ENCODE results near the gene NPPC.

Gene NPPC

GRCh38 chr2:231935207-231935524 is 9.0 kb upstream of the NPPC start:
- DNase-seq (ENCODE audit: low read depth): no peak

DNA sequence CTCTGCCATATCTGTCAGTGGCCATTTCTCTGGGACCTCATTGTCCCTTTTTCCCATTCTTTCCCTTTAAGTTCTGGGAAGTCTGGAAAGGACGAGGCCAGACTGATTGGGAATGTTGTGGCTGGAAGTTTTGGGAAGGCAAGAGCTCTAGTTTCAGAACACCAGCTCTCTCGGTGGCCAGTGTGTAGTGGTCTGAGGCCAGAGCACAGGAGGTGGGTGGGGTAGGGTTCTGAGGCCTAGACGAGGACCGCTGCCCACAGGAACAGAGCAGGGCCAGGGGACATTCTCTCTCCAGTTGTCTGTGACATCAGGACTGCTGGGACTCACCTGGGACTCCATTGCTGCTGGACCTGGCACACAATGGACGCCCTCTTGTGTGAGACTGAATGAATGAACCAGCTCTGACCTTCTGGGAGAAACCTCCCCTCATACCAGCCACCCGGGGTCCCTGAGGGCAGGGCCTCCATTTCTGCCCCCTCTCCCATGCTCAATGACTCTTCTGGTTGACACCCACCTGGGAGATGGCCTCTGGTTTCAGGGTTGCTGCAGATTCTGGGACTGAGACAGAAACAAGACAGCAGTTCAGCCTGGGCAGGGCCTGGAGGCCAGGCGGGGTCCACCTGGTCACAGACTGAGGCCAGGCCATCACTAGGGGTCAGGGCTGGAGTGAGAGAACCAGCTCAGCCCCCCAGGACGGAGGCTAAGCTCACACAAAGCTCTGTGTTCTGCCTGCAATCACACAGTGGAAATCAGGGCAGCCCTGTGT is 8.4 kb upstream of the NPPC start:
- no peak for DNase-seq (ENCODE audit: low read depth)

GRCh38 chr2:231933916-231934401 is 7.8 kb upstream of the NPPC start:
- DNase-seq (ENCODE audit: low read depth): peak; percentile 9

DNA sequence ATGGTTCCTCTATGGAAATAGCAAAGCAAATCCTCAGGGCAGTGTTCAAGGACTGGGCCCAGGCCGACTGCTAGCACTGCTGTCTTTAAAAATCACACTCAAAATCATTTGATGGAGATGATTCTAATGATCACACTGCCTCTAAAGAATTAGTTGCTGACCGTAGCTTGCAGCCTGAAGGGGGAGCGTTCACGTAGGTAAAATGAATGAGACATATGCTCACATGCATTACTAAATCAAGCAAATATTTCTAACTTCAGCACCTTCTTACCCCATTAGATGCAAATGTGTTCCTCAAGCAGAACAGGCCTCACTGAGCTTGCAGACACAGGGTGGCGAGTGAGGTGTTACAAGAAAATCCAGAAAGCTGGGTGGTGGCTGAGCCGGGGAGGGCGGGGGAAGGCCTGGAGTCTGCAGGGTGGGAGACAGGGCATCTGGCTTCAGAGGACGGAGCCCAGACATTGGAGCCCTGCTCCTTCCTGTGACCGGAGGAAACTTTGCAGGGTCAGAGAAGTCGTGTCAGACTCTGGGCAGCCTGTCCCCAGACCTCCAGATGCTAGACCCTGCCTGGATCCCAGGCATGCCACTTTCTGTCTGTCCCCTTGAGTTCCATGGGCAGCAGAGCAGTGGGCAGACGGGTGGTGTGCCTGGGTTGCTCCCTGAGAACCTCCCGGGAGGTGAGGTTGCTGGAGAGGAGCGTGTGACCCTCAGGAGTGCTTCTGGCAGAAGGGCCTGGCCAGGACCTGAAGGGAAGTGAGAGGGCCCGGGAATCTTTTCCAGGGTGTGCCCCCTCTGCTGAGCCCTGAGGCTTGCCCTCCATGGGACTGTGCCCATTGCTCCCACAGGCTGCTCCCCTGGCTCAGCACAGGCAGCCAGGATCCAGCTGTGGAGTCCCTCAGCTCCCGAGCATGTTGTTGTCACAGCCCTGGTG is 7.1 kb upstream of the NPPC start:
- no peak for DNase-seq (ENCODE audit: low read depth)

GRCh38 chr2:231932711-231932970 is 6.4 kb upstream of the NPPC start:
- DNase-seq (ENCODE audit: low read depth): no peak

DNA sequence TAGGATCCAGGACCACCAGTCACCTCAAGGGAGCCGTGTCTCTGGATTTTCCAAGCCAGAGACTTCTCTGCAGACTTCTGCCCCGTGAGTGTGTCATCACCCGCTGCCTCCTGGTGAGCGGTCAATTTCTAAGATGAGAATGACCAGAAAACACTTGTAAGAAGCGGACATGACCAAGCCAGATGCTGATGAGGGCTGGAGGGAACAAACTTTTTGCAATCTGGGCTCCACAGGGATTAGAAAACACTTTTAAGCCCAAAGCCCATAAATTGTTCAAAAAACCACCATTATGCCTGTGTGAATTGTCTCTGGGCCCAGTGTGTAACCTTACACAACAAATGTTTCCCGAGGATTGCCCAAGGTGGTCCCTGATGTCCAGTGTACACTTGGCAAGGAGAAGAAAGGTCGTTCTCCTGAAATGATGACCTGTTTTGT is 5.3 kb upstream of the NPPC start:
- no peak for DNase-seq (ENCODE audit: low read depth)

DNA sequence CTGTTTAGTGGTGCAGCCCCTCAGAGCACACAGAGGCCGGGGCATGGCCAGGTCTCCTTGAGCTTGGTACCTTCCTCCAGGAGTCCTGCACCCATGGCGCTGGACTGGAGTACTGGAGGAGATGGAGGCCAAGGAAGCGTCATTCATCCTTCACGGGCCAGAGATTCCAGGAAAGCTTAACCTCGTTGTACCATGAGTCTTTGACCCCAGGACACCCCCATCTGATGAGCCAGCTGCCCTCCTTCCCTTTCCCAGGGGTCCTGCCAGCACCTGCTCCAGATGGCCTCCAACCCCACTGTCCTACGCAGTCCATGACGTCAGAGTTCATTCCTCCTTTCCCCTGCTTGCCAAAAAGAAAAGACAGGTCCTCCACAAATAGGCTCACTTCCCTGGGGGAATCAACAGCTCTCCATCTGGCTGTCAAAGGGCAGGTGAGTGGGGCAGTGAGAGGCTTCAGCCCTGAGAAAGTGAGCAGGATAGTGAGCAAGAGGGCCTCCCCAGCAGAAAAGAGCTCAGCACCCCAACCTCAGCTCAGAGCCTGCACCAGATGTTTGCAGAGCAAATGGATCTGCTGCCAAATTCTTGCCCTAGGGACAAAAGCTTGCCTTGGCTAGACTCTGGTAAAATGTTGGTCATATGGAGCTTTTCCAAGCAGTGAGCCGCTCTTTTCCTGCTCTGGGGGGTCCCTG is 4.5 kb upstream of the NPPC start:
- no peak for DNase-seq (ENCODE audit: low read depth)

DNA sequence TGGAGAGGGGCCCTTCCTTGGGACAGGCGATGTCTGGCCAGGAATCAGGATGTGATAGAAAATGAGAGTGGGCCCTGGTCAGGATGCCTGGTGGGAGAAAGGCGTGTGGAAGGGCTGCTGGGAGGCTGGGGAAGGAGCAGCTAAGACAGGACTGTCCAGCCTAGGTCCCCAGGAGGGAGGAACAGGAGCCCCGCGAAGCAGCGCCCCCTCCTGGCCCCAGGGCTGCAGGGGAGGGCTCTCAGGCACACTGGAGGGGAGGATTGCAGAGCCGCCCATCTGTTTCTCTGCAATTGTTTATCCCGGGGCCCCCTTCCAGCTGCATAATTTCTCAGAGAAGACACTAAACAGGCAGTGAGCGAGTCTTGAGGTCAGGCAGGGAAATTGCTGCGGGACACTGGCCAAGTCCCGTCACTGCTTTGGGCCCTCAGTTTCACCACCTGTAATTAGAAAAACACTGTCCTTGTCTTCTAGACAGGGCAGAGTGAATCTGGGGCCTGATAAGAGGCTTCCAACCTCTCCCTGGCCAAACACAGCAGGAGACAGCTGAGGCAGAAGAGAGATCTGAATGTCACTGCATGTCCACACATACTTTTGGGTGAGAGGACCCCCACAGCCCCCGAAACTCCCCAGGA is 3.9 kb upstream of the NPPC start:
- no peak for DNase-seq (ENCODE audit: low read depth)

DNA sequence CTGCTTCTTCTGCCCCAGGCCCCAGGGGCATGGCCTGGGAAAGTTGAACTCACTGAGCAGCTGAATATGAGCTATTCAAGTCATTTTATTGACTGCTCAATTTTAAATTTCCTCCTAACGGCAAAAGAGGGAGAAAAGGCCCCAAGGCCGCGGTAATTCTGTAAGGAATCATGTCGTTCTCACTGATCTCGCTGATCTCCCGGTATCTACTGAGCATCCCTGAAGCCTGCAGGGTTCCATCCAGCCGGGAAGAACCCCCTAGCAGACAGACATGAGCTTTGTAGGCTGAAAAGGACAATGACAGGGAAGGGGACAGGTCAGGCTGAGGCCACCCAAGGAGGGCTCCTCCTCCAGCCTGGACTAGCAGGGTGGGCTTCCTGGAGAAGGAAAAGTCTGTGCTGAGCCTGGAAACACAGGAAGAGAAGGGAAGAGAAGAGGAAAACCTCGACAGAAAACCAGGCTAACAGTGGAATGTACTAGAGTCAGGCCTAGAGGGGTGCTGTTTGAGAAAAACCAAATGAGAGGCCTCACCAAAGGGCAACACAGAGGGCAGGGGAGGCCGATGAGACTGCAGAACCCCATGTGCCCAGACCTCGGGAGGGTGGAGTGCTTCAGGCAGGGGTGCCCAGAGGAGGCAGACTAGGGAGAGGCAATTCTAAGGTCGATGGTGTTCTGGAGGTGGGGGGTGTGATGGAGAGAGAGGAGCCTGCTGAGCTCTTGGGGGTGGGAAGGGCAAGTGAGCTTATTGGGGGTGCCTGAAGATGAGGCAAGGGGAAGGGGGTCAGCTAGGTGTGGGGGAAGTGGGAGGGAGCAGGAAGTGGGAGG is 2.9 kb upstream of the NPPC start:
- no peak for DNase-seq (ENCODE audit: low read depth)

DNA sequence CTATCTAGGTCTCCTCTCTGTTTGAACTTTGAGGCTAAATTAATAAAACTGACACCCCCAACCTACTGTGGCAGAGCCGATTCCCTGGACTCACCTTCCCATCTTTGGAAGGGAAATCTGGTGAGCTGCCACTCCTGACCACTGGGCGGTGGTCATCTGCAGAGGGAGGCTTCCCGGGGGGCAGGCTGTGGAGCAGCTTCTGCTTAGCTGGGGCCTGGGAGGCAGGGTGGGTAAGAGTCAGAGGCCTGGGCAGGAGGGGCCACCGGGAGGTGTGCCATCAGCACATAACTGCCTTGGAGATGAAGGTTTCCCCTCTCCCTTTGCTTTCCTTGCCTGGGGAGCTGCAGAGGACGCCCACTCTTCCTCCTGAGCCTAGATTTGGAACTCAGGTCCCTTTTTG is 2.3 kb upstream of the NPPC start:
- no peak for DNase-seq (ENCODE audit: low read depth)

GRCh38 chr2:231927566-231927890 is 1.3 kb upstream of the NPPC start:
- DNase-seq (ENCODE audit: low read depth): no peak

GRCh38 chr2:231926761-231927565 is 767 bp upstream of the NPPC start:
- DNase-seq (ENCODE audit: low read depth): no peak

GRCh38 chr2:231925303-231926179 is 655 bp downstream of the NPPC start:
- DNase-seq (ENCODE audit: low read depth): peak; percentile 58

GRCh38 chr2:231924889-231925275 is 1.3 kb downstream of the NPPC start:
- no peak for DNase-seq (ENCODE audit: low read depth)

DNA sequence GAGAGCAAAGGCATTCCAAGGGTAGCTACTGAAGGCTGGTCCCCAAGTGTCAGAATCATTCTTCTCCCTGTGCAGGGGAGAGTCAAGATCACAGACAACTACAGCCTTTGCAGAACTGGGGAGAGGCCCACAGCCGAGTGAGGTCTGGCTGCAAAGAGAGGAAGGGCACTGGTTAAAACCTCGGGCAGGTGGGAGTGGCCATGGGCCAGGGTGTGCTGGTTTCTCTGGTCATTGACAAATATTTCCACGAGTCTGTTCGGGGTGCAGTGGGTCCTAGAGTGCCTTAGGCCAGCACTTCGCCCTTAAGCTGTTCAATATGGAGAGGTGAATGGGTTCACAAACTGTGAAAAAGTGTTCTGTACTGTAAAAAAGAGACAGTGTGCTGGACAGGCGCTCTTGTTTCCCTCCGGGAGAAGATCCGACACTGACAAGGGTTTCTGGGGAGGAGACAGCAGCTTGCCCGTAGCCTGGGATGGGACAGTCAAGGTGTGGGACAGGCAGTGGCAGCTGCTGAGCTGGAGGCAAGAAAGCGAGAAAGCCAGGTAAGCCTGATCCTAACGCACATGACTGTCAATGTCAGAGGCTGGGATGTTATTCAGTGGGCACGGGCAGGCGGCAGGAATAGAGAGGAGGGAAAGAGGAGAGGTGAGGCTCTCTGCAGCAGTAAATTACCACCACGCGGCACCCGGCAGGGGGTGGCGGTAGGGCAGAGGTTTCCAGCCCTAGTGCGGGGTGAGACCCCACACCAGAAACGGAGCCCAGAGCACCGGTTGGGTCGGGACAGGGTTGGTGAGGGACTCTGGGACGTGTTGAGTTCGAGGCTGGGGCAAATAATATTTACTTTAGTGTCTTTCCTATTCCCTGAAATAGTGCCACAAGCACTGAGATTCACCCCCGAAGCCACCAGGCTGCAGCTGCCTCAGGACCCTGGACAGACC is 2.0 kb downstream of the NPPC start:
- DNase-seq (ENCODE audit: low read depth): no peak

GRCh38 chr2:231923010-231923344 is 3.2 kb downstream of the NPPC start:
- DNase-seq (ENCODE audit: low read depth): no peak

DNA sequence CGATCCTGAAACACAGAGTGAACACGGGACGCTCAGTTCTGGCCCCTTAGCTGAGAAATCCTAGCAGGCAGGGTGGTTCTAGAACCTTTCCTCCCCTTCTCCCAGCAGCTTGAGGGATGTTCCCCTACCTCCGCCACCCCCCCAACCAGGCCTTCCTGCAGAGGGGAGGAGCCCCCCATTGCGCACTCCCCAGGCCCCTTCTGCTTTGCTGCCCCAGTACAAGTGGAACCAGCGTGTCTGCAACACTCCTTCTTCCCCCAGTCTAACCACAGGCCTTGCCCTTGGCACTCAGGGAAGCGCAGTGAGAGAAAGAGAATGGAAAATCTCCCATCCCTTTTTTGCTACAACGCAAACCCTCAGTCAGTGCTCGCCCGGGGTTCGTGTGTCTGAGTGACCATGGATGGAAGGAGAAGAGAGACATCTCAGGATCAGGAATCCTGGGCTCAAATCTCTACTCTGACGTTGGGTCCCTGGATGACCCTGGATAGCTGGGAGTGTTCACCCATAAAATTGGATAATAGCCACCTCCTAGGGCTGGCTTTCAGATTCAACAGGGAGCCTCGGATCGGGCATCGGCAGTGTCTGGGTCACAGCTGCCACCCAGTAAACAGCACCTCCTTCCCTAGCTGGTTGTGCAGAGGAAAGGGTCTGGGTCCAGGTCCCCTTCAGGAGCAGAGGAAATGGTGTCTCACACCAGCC is 3.7 kb downstream of the NPPC start:
- DNase-seq (ENCODE audit: low read depth): no peak

DNA sequence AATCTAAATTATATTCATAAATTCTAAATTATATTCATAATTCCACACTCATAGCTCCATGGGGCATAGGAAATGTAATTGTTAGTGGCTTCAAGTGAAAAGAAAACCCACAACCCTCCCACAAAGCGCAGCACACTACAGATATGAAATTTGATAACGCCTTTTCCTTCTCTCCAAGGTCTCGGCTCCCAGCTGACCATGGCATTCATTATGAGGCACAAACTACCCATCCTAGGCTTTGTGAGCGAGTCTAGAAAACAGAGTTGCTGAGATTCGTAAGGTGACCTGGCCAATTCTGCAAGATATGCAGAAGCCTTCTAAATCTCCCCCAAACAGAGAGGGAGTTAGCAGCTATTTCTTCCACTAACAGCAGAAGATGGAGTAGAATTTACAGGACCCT is 5.4 kb downstream of the NPPC start:
- DNase-seq (ENCODE audit: low read depth): no peak

Measured in GM04504 (cell line).